Spleen (tissue), 11 donors: ENCODE measurements around the gene PDIA6. TPM values are rescaled to one million over a fixed set of nuclear protein-coding genes. Genes with fewer than 3 reads are reported as not detected.

ENCODE experiments used
- DNase-seq: peaks from one replicate; pipeline ENCODE4 v3.0.0-alpha.2; 2020
- H3K27ac ChIP-seq, 8 donors: fragments of 200-600 bp; sonication (generic) in 7 of 8; 1 replicate in 4 of 8; 2 replicates in 4 of 8; pipeline versions ENCODE4 v1.5.0 to v1.8.0; 2016 to 2021; ENCODE audit warnings: inconsistent platforms in 4 of 8, mild to moderate bottlenecking in 4 of 8, moderate library complexity in 1 of 8
- H3K27me3 ChIP-seq, 7 donors: fragments of 200-600 bp; sonication (generic) in 6 of 7; replicated peaks in 1 of 7; 1 replicate in 4 of 7; 2 replicates in 3 of 7; pipeline versions ENCODE4 v1.5.0 to v1.8.0; 2016 to 2021; ENCODE audit warnings: inconsistent platforms in 3 of 7, mild to moderate bottlenecking in 1 of 7
- H3K36me3 ChIP-seq, 6 donors: fragments of 200-600 bp; sonication (generic) in 5 of 6; 1 replicate in 4 of 6; 2 replicates in 2 of 6; pipeline versions ENCODE4 v1.5.0 to v1.8.0; 2016 to 2021; ENCODE audit warnings: inconsistent platforms in 2 of 6
- H3K4me1 ChIP-seq, 6 donors: fragments of 200-600 bp; sonication (generic) in 5 of 6; 1 replicate in 3 of 6; 2 replicates in 3 of 6; pipeline versions ENCODE4 v1.5.0 to v1.8.0; 2016 to 2021; ENCODE audit warnings: inconsistent platforms in 3 of 6
- H3K4me3 ChIP-seq, 8 donors: fragments of 200-600 bp; sonication (generic) in 7 of 8; 1 replicate in 4 of 8; 2 replicates in 4 of 8; pipeline versions ENCODE4 v1.5.0 to v1.8.0; 2016 to 2021; ENCODE audit warnings: inconsistent platforms in 4 of 8, mild to moderate bottlenecking in 4 of 8, moderate library complexity in 2 of 8
- H3K9me3 ChIP-seq, 8 donors: fragments of 200-600 bp; sonication (generic) in 7 of 8; 1 replicate in 4 of 8; 2 replicates in 4 of 8; pipeline versions ENCODE4 v1.5.0 to v1.8.0; 2016 to 2021; ENCODE audit warnings: inconsistent platforms in 4 of 8
- CTCF ChIP-seq, 11 experiments: fragments of 200-600 bp in 7 of 11; fragments of 450-650 bp in 4 of 11; sonication (generic) in 4 of 11; IDR thresholded peaks in 8 of 11; conservative IDR thresholded peaks in 3 of 11; 1 replicate in 7 of 11; 2 replicates in 4 of 11; pipeline versions ENCODE4 v1.4.0 to v1.8.0; 2016 to 2021; ENCODE audit warnings: antibody characterized with exemption in 11 of 11, inconsistent platforms in 4 of 11, mild to moderate bottlenecking in 1 of 11
- POLR2A ChIP-seq, 3 donors: fragments of 450-650 bp; IDR thresholded peaks; one replicate each; pipeline ENCODE4 v1.5.1; 2017; ENCODE audit warnings: antibody characterized with exemption in 3 of 3, mild to moderate bottlenecking in 1 of 3
- POLR2AphosphoS5 ChIP-seq, 3 donors: sonication (generic); formaldehyde crosslinking; IDR thresholded peaks; one replicate each; pipeline ENCODE4 v1.5.1; 2017; ENCODE audit warnings: antibody characterized with exemption in 3 of 3
- WGBS, 5 donors: extraction: QIAGEN DNeasy Blood & Tissue Kit in 3 of 5; methylation state at CpG; one replicate each; pipeline versions ENCODE4 v1.1.5 to v1.1.7; 2013 to 2018; 5-methylcytosine and 5-hydroxymethylcytosine counted together
- intact Hi-C: fragments of 100-400 bp; cut with DNase I; formaldehyde crosslinking; loops from one replicate; pipeline ENCODE4 v1.15.0; 2023; ENCODE audit warnings: low total_unique reads
- polyA plus RNA-seq, 3 donors: library from polyadenylated mRNA; stranded (reverse); fragments of 200-250 nt; gene quantifications; one replicate each; pipeline ENCODE4 v1.2.1, GENCODE V29; 2013
- total RNA-seq, 7 donors: library from RNA; depleted of rRNA in 3 of 7; stranded (reverse); fragments of >200 nt in 3 of 7; fragmentation: NEBNext Ultra II Directional in 4 of 7; extraction: Animal tissue kit (Norgen Biotek cat#: 25700) in 4 of 7; gene quantifications; one replicate each; pipeline versions ENCODE4 v1.1.0 to v1.2.1, GENCODE V29; 2016 to 2021
- donor health status: healthy with polysubstance abuse.
- donor health status: DM: no; HTN: no; CAD: no; lungs with moderate emphysema.
- donor health status: DM: no; HTN: no; CAD: no.
- donor health status: Bipolar disorder and iron deficiency.
- donor health status: healthy.
- donor health status: DM: no; HTN: no; CAD: no.
- donor health status: DM: yes; HTN: yes; CAD: no.

PDIA6 gene
- total and polyA plus RNA-seq, 10 donors = 29.7 to 164 (median 115) TPM

DNA sequence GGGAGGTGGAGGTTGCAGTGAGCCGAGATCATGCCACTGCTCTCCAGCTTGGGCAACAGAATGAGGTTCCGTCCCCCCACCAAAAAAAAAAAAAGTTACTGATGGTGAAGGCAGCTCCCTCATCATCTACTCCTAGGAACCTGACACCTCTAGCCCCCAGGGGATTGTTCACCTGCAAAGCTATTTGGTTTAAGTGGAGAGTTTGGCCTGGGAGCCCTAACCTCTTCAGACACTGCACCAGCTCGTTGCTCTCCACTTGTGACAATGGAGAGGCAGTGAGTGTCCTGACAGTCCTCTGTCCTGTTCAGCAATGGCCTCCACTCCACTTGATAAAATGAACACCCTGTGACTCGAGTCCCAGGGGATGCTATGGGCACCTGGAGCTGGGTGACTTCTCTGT is 47.7 kb downstream of the PDIA6 start:
- peaks cover 0 to 6% (median 0%) of the 10 kb centered on the region in 7 donors for H3K27me3 ChIP-seq
- intact Hi-C loops = no loop called here
- no peaks in the 10 kb centered on the region for H3K36me3 ChIP-seq
- no peak overlapping the region for H3K4me3 ChIP-seq
- 77 to 100% (median 78%) methylated on average over 3 to 4 of the region's 4 CpGs for WGBS, 5 donors
- no peaks in the 10 kb centered on the region for H3K9me3 ChIP-seq
- TF ChIP-seq CTCF (IDR thresholded peaks at IDR 0.05 in 8 of 11, conservative IDR thresholded peaks at IDR 0.05 in 3 of 11) (no peak), POLR2A (IDR thresholded peaks at IDR 0.05) (no peak), POLR2AphosphoS5 (IDR thresholded peaks at IDR 0.05) (no peak)
- DNase-seq = peak; percentile 19
- no peaks in the 10 kb centered on the region for H3K4me1 ChIP-seq
- no peak overlapping the region for H3K27ac ChIP-seq

- 86 to 92% (median 87%) methylated on average over 18 of the region's 18 CpGs for whole genome bisulfite sequencing, 5 donors
- DNase-seq = peak; percentile 67
- intact Hi-C loops = no loop called here
- H3K9me3 ChIP-seq = no peaks in the 10 kb centered on the region
- H3K27me3 ChIP-seq = peaks cover 0 to 6% (median 0%) of the 10 kb centered on the region in 7 donors
- no peaks in the 10 kb centered on the region for H3K4me1 ChIP-seq
- no peak overlapping the region for H3K4me3 ChIP-seq
- TF ChIP-seq POLR2A (IDR thresholded peaks at IDR 0.05) = no peak
- TF ChIP-seq POLR2AphosphoS5 (IDR thresholded peaks at IDR 0.05) = no peak
- no peak for TF ChIP-seq CTCF (IDR thresholded peaks at IDR 0.05 in 8 of 11, conservative IDR thresholded peaks at IDR 0.05 in 3 of 11)
- H3K27ac ChIP-seq = no peak overlapping the region
- H3K36me3 ChIP-seq = no peaks in the 10 kb centered on the region
Observed at GRCh38 chr2:10764096-10764785, 48.3 kb downstream of the PDIA6 start.

DNA sequence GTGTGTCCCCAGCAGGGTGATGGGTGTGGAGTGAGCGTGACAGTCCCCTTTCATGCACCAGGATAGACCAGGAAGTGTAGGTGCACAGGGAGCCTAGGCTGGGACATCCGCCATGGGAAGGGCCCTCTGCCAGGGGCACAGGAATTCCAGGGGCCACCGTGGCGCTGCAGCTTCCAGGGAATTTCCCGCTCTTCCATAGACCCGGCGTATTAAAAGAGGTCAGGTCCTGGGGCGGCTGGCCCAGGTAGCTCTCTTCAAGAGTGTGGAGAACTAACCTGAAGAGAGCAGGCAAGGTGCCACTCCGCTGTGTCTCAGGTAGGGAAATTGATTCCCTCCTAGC is 49.2 kb downstream of the PDIA6 start:
- intact Hi-C loops = no loop called here
- no peak for DNase-seq
- H3K36me3 ChIP-seq = no peaks in the 10 kb centered on the region
- H3K4me1 ChIP-seq = no peaks in the 10 kb centered on the region
- H3K27me3 ChIP-seq = peaks cover 0 to 6% (median 0%) of the 10 kb centered on the region in 7 donors
- no peak for TF ChIP-seq POLR2AphosphoS5 (IDR thresholded peaks at IDR 0.05)
- TF ChIP-seq CTCF (IDR thresholded peaks at IDR 0.05 in 8 of 11, conservative IDR thresholded peaks at IDR 0.05 in 3 of 11) = no peak
- no peak overlapping the region for H3K4me3 ChIP-seq
- WGBS, 5 donors = 75 to 86% (median 80%) methylated on average over 7 to 9 of the region's 9 CpGs
- H3K9me3 ChIP-seq = no peaks in the 10 kb centered on the region
- no peak overlapping the region for H3K27ac ChIP-seq

- 59 to 69% (median 63%) methylated on average over 25 of the region's 25 CpGs for WGBS, 5 donors
Observed at GRCh38 chr2:10762651-10763460, 49.7 kb downstream of the PDIA6 start.

More at GRCh38 chr2:10762651-10763460, 49.7 kb downstream of the PDIA6 start:
- Histone ChIP-seq H3K9me3 (no peaks in the 10 kb centered on the region), H3K27ac (peak overlapping the region in 1 of 8 donors; percentile 9), H3K4me3 (no peak overlapping the region), H3K36me3 (no peaks in the 10 kb centered on the region), H3K27me3 (peaks cover 0 to 6% (median 0%) of the 10 kb centered on the region in 7 donors), H3K4me1 (no peaks in the 10 kb centered on the region)
- TF ChIP-seq POLR2AphosphoS5 (IDR thresholded peaks at IDR 0.05) = peak; percentile 16 to 66 (median 58)
- no peak for TF ChIP-seq POLR2A (IDR thresholded peaks at IDR 0.05)
- intact Hi-C loops = no loop called here
- peak; percentile 76 for DNase-seq
